SU-DHL-6 (cell line): Measurements from ENCODE around the gene EML6.

Experiments
- H2AFZ ChIP-seq: fragments of 200-600 bp; sonication (generic); 2 replicates; pipeline ENCODE4 v1.6.1; 2014; ENCODE audit warnings: low read depth, mild to moderate bottlenecking, moderate library complexity, mixed read lengths, antibody characterized with exemption, low read length; ENCODE audit not compliant: severe bottlenecking
- H3F3A ChIP-seq: fragments of 200-600 bp; shearing (Covaris generic); 2 replicates; pipeline ENCODE4 v1.6.0; 2016; ENCODE audit warnings: antibody characterized with exemption, mild to moderate bottlenecking; ENCODE audit not compliant: insufficient read depth
- H3K27ac ChIP-seq: fragments of 200-600 bp; sonication (generic); 2 replicates; pipeline ENCODE4 v1.5.1; 2016; ENCODE audit warnings: low read depth, mild to moderate bottlenecking, low read length, moderate library complexity, mixed read lengths
- H3K27me3 ChIP-seq: fragments of 200-600 bp; sonication (generic), shearing (Covaris generic); 2 replicates; pipeline ENCODE4 v1.6.0; 2014; ENCODE audit warnings: mild to moderate bottlenecking, low read length
- H3K36me3 ChIP-seq: fragments of 200-600 bp; sonication (generic); 2 replicates; pipeline ENCODE4 v1.6.1; 2014; ENCODE audit warnings: mild to moderate bottlenecking, low read length, mixed read lengths
- H3K4me2 ChIP-seq: fragments of 300-600, 200-600 bp; shearing (Covaris generic), sonication (generic); 2 replicates; pipeline ENCODE4 v1.6.0; 2014; ENCODE audit warnings: low read length, low read depth, mild to moderate bottlenecking; ENCODE audit not compliant: poor library complexity, severe bottlenecking
- H3K4me3 ChIP-seq: fragments of 200-600 bp; sonication (generic); 2 replicates; pipeline ENCODE4 v1.5.1; 2014; ENCODE audit warnings: antibody characterized with exemption, low read length, mild to moderate bottlenecking, mixed read lengths; ENCODE audit not compliant: insufficient read depth, poor library complexity, severe bottlenecking
- H3K79me2 ChIP-seq: fragments of 200-600 bp; sonication (generic); 2 replicates; pipeline ENCODE4 v1.6.1; 2014; ENCODE audit warnings: mild to moderate bottlenecking, low read length, moderate library complexity; ENCODE audit not compliant: insufficient read depth
- H3K9ac ChIP-seq: fragments of 200-600 bp; sonication (generic); 2 replicates; pipeline ENCODE4 v1.7.0; 2014; ENCODE audit warnings: mild to moderate bottlenecking, low read length
- H3K9me2 ChIP-seq: fragments of 200-600 bp; sonication (generic); replicated peaks from 2 replicates; pipeline ENCODE4 v1.6.1; 2014; ENCODE audit warnings: low read length; ENCODE audit not compliant: insufficient read depth
- H3K9me3 ChIP-seq: fragments of 200-600 bp; sonication (generic); 2 replicates; pipeline ENCODE4 v1.6.1; 2014; ENCODE audit warnings: low read length, mixed read lengths; ENCODE audit not compliant: insufficient read depth
- H4K20me1 ChIP-seq: fragments of 200-600 bp; sonication (generic); 2 replicates; pipeline ENCODE4 v1.6.1; 2014; ENCODE audit warnings: low read depth, mild to moderate bottlenecking, antibody characterized with exemption, low read length, moderate library complexity, mixed read lengths
- EZH2phosphoT487 ChIP-seq: fragments of 200-600 bp; sonication (generic), shearing (Covaris generic); conservative IDR thresholded peaks from 2 replicates; pipeline ENCODE4 v1.6.1; 2018; ENCODE audit warnings: mild to moderate bottlenecking, antibody characterized with exemption, low read length, moderate library complexity, mixed read lengths
- TF ChIP-seq, protein P1 (sequence below): fragments of 200-600 bp; sonication (generic); IDR thresholded peaks from one replicate; pipeline ENCODE4 v1.5.1; 2017; ENCODE audit warnings: antibody characterized with exemption, mild to moderate bottlenecking, low read length, moderate library complexity; ENCODE audit not compliant: insufficient read depth, poor library complexity, severe bottlenecking

The EML6 gene

DNA sequence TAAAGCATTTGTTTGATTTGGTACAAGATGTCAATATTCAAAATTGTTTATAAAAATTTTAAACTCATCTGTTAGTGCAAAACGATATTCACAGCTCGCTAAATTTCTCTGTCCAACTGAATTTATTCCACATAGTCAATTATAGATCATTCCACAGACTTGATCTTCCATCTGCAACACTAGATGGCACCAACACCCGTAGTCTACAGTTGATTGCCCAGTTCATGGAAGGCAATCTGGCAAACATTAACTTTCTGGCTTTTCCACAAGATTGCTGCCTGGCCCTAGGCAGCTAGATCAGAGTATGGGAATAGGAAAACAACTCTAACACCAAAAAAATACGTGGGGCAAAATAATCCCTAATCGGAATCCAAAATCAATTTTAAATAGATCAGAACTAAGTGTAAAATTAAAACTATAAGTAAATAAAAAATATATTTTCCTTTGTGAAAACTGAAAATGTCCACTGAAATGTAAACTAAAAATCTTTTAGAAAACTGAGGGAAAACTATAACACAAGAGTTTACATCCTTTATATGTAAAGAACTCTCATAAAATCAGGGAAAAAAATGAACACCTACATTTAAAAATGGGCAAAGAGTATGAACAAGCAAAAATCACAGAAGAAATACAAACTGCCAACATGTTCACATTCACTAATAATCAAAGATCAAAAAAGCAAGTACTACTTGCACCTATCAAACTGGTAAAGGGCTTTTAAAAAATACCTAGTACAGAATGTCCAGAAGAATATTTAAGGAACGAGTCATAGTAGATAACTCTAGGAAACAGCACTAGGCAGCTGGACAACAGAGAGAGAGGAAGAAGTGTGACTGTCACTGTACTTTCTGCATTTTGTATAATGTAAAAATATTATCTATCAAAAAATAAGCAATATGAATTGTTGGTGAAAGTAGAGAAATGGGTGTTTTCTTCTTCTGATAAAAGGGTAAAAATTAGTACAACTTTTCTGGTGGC, 291.8 kb downstream of the EML6 start:
- Histone ChIP-seq H3F3A (peaks cover 11% of the 10 kb centered on the region), H3K27me3 (no peaks in the 10 kb centered on the region), H3K4me3 (no peak overlapping the region), H2AFZ (no peak overlapping the region), H3K79me2 (peaks cover 92% of the 10 kb centered on the region), H3K9ac (no peak overlapping the region), H3K9me3 (no peaks in the 10 kb centered on the region), H3K27ac (no peak overlapping the region), H3K4me2 (no peak overlapping the region), H3K9me2 (no peaks in the 10 kb centered on the region), H3K36me3 (peaks cover 7% of the 10 kb centered on the region; the same call in 1 of the 2 replicates), H4K20me1 (peaks cover 35% of the 10 kb centered on the region; the same call in 1 of the 2 replicates)
- TF ChIP-seq, protein P1, sequence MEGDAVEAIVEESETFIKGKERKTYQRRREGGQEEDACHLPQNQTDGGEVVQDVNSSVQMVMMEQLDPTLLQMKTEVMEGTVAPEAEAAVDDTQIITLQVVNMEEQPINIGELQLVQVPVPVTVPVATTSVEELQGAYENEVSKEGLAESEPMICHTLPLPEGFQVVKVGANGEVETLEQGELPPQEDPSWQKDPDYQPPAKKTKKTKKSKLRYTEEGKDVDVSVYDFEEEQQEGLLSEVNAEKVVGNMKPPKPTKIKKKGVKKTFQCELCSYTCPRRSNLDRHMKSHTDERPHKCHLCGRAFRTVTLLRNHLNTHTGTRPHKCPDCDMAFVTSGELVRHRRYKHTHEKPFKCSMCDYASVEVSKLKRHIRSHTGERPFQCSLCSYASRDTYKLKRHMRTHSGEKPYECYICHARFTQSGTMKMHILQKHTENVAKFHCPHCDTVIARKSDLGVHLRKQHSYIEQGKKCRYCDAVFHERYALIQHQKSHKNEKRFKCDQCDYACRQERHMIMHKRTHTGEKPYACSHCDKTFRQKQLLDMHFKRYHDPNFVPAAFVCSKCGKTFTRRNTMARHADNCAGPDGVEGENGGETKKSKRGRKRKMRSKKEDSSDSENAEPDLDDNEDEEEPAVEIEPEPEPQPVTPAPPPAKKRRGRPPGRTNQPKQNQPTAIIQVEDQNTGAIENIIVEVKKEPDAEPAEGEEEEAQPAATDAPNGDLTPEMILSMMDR, result peak; percentile 46
- no peak for TF ChIP-seq EZH2phosphoT487

DNA sequence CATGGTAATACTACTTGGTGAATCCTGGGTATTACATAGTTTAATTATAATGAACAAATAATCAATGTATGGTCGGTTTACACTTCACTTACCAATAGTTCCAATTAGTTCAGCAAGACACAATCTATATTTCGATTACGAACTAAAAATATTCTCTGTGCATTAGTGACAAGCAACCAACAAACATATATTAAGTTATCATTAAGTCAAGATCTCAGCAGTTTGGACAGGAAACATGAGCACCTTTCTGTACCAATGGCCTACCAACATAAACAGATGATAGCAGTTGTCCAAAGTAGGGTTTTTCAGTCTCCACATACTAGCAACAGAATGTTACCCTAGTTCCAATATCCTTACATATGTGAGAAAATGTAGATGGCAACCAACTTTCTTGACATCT, 294.0 kb downstream of the EML6 start:
- no peaks in the 10 kb centered on the region for H3K9me3 ChIP-seq
- no peak for TF ChIP-seq EZH2phosphoT487
- peaks cover 85% of the 10 kb centered on the region for H3K79me2 ChIP-seq
- H3K27ac ChIP-seq, result no peak overlapping the region
- no peak overlapping the region for H3K4me2 ChIP-seq
- no peak overlapping the region for H2AFZ ChIP-seq
- H3K27me3 ChIP-seq, result no peaks in the 10 kb centered on the region
- peaks cover 24% of the 10 kb centered on the region for H3F3A ChIP-seq
- H4K20me1 ChIP-seq, result peaks cover 27% of the 10 kb centered on the region; the same call in 1 of the 2 replicates
- H3K4me3 ChIP-seq, result no peak overlapping the region
- no peaks in the 10 kb centered on the region for H3K9me2 ChIP-seq
- peaks cover 7% of the 10 kb centered on the region; the same call in 1 of the 2 replicates for H3K36me3 ChIP-seq
- no peak overlapping the region for H3K9ac ChIP-seq

DNA sequence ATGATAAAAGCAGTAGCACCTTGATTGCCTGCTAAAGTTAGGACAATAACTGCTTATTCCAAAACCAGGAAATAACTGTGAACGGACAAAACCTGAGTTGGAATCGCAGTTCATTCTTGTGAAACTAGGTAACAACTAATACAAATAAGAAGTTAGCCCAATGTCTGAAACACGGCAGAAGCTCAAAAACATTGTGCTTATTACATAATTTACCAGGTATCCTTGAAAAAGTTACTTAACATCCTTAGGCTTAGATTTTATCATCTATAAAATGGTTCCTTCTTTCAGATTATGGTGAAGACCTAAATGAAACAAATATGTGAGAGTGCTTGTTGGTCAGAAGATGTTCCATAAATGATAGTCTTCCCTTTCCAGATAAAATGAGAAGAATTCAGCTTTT, 294.4 kb downstream of the EML6 start:
- peaks cover 85% of the 10 kb centered on the region for H3K79me2 ChIP-seq
- no peaks in the 10 kb centered on the region for H3K27me3 ChIP-seq
- H3K9ac ChIP-seq, result no peak overlapping the region
- H4K20me1 ChIP-seq, result peaks cover 27% of the 10 kb centered on the region; the same call in 1 of the 2 replicates
- H3K36me3 ChIP-seq, result peaks cover 7% of the 10 kb centered on the region; the same call in 1 of the 2 replicates
- H3K9me3 ChIP-seq, result no peaks in the 10 kb centered on the region
- TF ChIP-seq, protein P1, result no peak
- no peak for TF ChIP-seq EZH2phosphoT487
- H3K27ac ChIP-seq, result no peak overlapping the region
- no peaks in the 10 kb centered on the region for H3K9me2 ChIP-seq
- H2AFZ ChIP-seq, result no peak overlapping the region
- no peak overlapping the region for H3K4me2 ChIP-seq
- peaks cover 24% of the 10 kb centered on the region for H3F3A ChIP-seq
- H3K4me3 ChIP-seq, result no peak overlapping the region

- Histone ChIP-seq H3K36me3 (peaks cover 7% of the 10 kb centered on the region; the same call in 1 of the 2 replicates), H3K4me2 (no peak overlapping the region), H3K27ac (no peak overlapping the region), H3K79me2 (peaks cover 87% of the 10 kb centered on the region), H3K9me2 (no peaks in the 10 kb centered on the region), H3K9me3 (no peaks in the 10 kb centered on the region), H3K9ac (no peak overlapping the region), H3K27me3 (no peaks in the 10 kb centered on the region), H3K4me3 (no peak overlapping the region), H2AFZ (no peak overlapping the region), H4K20me1 (peaks cover 27% of the 10 kb centered on the region; the same call in 1 of the 2 replicates), H3F3A (peaks cover 24% of the 10 kb centered on the region)
- TF ChIP-seq, protein P1, result no peak
- TF ChIP-seq EZH2phosphoT487, result no peak
These were observed 295.2 kb downstream of the EML6 start for GRCh38 chr2:55018619-55019018.
